ENCODE data around the gene STXBP5. TPM values are rescaled to one million over a fixed set of nuclear protein-coding genes. Genes with fewer than 3 reads are reported as not detected.

STXBP5 gene
- polyA plus RNA-seq, 1 donor (not counting 4 experiments of a cell fraction or from before 2014, with no cell fraction given): 19.4 TPM

DNA sequence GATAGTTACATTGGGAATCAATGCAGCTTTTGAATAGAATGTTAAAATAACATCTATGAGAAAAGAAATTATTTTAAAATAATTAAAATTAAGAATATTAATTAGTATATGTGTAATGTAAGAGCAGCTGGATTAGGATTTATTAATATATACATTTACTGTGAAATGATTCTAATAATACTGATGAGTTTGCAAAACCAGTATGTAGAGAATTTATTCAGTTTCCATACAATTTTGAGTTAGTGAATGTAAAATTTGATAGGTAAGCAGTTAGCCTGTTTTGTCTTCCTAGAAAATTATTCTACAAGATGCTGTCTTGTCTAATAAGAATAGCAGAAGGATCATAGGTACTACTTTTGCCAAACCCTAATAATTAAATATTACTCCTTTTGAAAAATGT is 70.6 kb downstream of the STXBP5 start:
- DNase-seq (ENCODE audit: low read depth, low spot score) (no peak), FAIRE-seq (no peak)
- H4K20me1 ChIP-seq (ENCODE audit: control insufficient read depth, extremely low read depth, insufficient read depth, low read length): no peaks in the 10 kb centered on the region
- H3K27me3 ChIP-seq (ENCODE audit: control insufficient read depth, extremely low read depth, insufficient read depth, low read length): no peaks in the 10 kb centered on the region
- TF ChIP-seq, protein P1, sequence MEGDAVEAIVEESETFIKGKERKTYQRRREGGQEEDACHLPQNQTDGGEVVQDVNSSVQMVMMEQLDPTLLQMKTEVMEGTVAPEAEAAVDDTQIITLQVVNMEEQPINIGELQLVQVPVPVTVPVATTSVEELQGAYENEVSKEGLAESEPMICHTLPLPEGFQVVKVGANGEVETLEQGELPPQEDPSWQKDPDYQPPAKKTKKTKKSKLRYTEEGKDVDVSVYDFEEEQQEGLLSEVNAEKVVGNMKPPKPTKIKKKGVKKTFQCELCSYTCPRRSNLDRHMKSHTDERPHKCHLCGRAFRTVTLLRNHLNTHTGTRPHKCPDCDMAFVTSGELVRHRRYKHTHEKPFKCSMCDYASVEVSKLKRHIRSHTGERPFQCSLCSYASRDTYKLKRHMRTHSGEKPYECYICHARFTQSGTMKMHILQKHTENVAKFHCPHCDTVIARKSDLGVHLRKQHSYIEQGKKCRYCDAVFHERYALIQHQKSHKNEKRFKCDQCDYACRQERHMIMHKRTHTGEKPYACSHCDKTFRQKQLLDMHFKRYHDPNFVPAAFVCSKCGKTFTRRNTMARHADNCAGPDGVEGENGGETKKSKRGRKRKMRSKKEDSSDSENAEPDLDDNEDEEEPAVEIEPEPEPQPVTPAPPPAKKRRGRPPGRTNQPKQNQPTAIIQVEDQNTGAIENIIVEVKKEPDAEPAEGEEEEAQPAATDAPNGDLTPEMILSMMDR (optimal IDR thresholded peaks at IDR 0.05 in 1 of 3, IDR thresholded peaks at IDR 0.05 in 1 of 3, conservative IDR thresholded peaks at IDR 0.05 in 1 of 3; ENCODE audit: extremely low read depth in 1 of 3, insufficient read depth in 2 of 3, low read length in 3 of 3): no peak
- no peak for TF ChIP-seq EZH2 (IDR thresholded peaks at IDR 0.05; ENCODE audit: low read length)
- dilution Hi-C loops (cut with MboI; ENCODE audit: extremely low pct_ligation_motif_present, low sequenced_read_pairs): no loop called here
- no peak overlapping the region for H3K27ac ChIP-seq (ENCODE audit: control insufficient read depth, insufficient read depth, low read length)
- peaks cover 0 to 3% of the 10 kb centered on the region in 2 experiments for H3K36me3 ChIP-seq (ENCODE audit: control insufficient read depth in 2 of 2, extremely low read depth in 1 of 2, insufficient read depth in 2 of 2, low read length in 2 of 2)
- H3K9me3 ChIP-seq (ENCODE audit: control insufficient read depth, low read depth, low read length): no peaks in the 10 kb centered on the region
- no peak overlapping the region for H3K9ac ChIP-seq (ENCODE audit: control insufficient read depth, extremely low read depth, insufficient read depth, low read length)
- H3K4me3 ChIP-seq (ENCODE audit: control insufficient read depth in 2 of 3, extremely low read depth in 1 of 3, insufficient read depth in 2 of 3, low read depth in 1 of 3, low read length in 3 of 3): no peak overlapping the region
- no peak overlapping the region for H2AFZ ChIP-seq (ENCODE audit: control insufficient read depth, low read length)
- H3K4me2 ChIP-seq (ENCODE audit: control insufficient read depth, extremely low read depth, insufficient read depth, low read depth, low read length): no peak overlapping the region
- no peaks in the 10 kb centered on the region for H3K79me2 ChIP-seq (ENCODE audit: control insufficient read depth, insufficient read depth, low read length)
- no peaks in the 10 kb centered on the region for H3K9me1 ChIP-seq (ENCODE audit: control insufficient read depth, extremely low read depth, insufficient read depth, low read length)
- H3K4me1 ChIP-seq (ENCODE audit: control insufficient read depth, extremely low read depth, insufficient read depth, low read length): no peaks in the 10 kb centered on the region

DNA sequence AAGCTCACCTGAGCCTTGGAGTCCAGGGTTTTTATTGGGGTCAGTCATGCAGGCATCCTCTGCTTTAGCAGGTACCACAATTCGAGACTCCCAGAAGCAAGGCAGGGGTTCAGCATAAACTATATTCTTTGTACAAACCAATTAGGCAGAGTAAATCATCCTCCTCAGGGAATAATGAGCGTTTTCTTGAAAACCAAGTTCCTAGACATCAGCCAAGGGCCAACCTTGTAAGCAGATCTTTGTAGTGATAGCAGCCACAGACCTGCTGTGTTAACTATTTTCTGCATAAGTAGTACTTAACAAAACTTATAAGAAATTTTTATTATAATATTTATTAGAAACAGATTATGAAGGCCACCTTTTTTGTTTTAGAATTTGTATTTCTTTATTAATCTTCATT is 74.7 kb downstream of the STXBP5 start:
- Histone ChIP-seq H3K27me3 (ENCODE audit: control insufficient read depth, extremely low read depth, insufficient read depth, low read length) (no peaks in the 10 kb centered on the region), H3K4me3 (ENCODE audit: control insufficient read depth in 2 of 3, extremely low read depth in 1 of 3, insufficient read depth in 2 of 3, low read depth in 1 of 3, low read length in 3 of 3) (no peak overlapping the region), H3K79me2 (ENCODE audit: control insufficient read depth, insufficient read depth, low read length) (no peaks in the 10 kb centered on the region), H3K9ac (ENCODE audit: control insufficient read depth, extremely low read depth, insufficient read depth, low read length) (no peak overlapping the region), H3K9me1 (ENCODE audit: control insufficient read depth, extremely low read depth, insufficient read depth, low read length) (no peaks in the 10 kb centered on the region), H3K27ac (ENCODE audit: control insufficient read depth, insufficient read depth, low read length) (no peak overlapping the region), H3K36me3 (ENCODE audit: control insufficient read depth in 2 of 2, extremely low read depth in 1 of 2, insufficient read depth in 2 of 2, low read length in 2 of 2) (peaks cover 0 to 3% of the 10 kb centered on the region in 2 experiments), H2AFZ (ENCODE audit: control insufficient read depth, low read length) (no peak overlapping the region), H3K9me3 (ENCODE audit: control insufficient read depth, low read depth, low read length) (no peaks in the 10 kb centered on the region), H3K4me2 (ENCODE audit: control insufficient read depth, extremely low read depth, insufficient read depth, low read depth, low read length) (no peak overlapping the region), H3K4me1 (ENCODE audit: control insufficient read depth, extremely low read depth, insufficient read depth, low read length) (no peaks in the 10 kb centered on the region), H4K20me1 (ENCODE audit: control insufficient read depth, extremely low read depth, insufficient read depth, low read length) (no peaks in the 10 kb centered on the region)
- DNase-seq (ENCODE audit: low read depth, low spot score): no peak
- TF ChIP-seq, protein P1 (optimal IDR thresholded peaks at IDR 0.05 in 1 of 3, IDR thresholded peaks at IDR 0.05 in 1 of 3, conservative IDR thresholded peaks at IDR 0.05 in 1 of 3; ENCODE audit: extremely low read depth in 1 of 3, insufficient read depth in 2 of 3, low read length in 3 of 3): no peak
- no peak for TF ChIP-seq EZH2 (IDR thresholded peaks at IDR 0.05; ENCODE audit: low read length)
- FAIRE-seq: no peak
- dilution Hi-C loops (cut with MboI; ENCODE audit: extremely low pct_ligation_motif_present, low sequenced_read_pairs): no loop called here
